Activated naive CD8-positive, alpha-beta T cell treated with anti-CD3 and anti-CD28 coated beads, Interleukin-2, amount 50 U/mL, for 24 hours (primary cell): ENCODE measurements around the gene RYR3.

Source experiments
- ATAC-seq: fragments of 150-1000 bp; cut with Tn5 transposase; one replicate; pipeline ENCODE4 v1.10.0; 2021
- DNase-seq: peaks from one replicate; pipeline ENCODE4 v3.0.0; 2021
- H3K27ac Mint-ChIP-seq: one replicate; pipeline ENCODE4 v1.8.0; 2021; ENCODE audit warnings: mild to moderate bottlenecking, mixed read lengths
- H3K27me3 Mint-ChIP-seq: one replicate; pipeline ENCODE4 v1.8.0; 2021; ENCODE audit warnings: mixed read lengths
- H3K36me3 Mint-ChIP-seq: one replicate; pipeline ENCODE4 v1.8.0; 2021; ENCODE audit warnings: low read depth, mixed read lengths
- H3K4me1 Mint-ChIP-seq: one replicate; pipeline ENCODE4 v1.8.0; 2021; ENCODE audit warnings: mixed read lengths
- H3K4me3 Mint-ChIP-seq: one replicate; pipeline ENCODE4 v1.8.0; 2021; ENCODE audit warnings: mild to moderate bottlenecking, moderate library complexity, mixed read lengths
- H3K9me3 Mint-ChIP-seq: one replicate; pipeline ENCODE4 v1.8.0; 2021; ENCODE audit warnings: mixed read lengths

RYR3 gene

DNA sequence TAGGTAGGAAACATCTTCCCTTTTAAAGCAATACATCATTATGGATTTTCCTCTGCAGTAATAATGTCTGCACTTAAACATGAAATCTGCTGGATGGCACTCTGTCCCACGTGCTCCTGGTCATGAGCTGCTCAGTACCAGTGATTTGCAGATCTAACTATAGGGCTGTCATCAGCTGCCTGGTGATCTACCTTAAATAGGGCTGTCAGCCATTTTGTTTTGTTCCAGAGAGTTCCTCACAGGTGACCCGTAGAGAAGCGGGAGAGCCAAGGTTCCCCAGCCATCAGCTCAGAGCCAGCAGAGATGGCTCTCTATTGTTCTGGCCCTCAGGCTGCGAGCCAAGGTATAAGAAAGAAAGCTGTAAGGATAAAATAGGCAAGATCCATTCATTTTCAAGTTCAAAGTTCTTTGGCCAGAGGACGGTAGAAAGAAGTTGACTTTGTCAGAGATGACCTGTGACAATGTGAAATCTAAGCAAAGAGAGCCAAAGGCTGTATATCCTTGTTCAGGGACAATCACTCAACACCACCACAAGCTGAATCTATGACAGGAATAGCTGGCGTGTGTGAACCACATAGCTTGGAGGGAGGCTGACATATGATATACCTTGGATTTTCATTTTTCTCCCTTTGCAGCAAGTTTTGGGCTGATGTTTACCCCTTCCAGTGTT, 156.5 kb downstream of the RYR3 start:
- no peaks in the 10 kb centered on the region for H3K36me3 Mint-ChIP-seq
- no peak overlapping the region for H3K27ac Mint-ChIP-seq

DNA sequence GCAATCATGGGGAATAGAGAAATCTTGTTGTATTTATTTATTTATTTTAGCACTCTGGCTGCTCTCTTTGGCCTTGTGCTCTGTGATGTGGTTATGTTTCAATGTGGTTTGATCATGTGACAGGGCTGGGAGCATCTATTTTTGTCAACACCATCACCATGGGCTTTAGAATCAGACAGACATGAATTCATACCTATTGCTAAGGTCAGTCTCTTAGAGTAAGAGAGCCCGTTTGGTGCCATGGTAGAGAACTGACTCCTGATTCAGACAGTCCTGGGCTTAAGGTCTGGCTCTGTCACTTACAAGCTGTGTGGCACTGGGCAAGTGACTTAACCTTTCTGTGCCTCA, 157.0 kb downstream of the RYR3 start:
- Mint-ChIP-seq H3K9me3 (no peaks in the 10 kb centered on the region), H3K27me3 (no peaks in the 10 kb centered on the region), H3K4me3 (no peak overlapping the region), H3K27ac (no peak overlapping the region), H3K36me3 (no peaks in the 10 kb centered on the region), H3K4me1 (no peaks in the 10 kb centered on the region)
- no peak for ATAC-seq
- no peak for DNase-seq

More for the DNA sequence above, 156.5 kb downstream of the RYR3 start:
- no peaks in the 10 kb centered on the region for H3K27me3 Mint-ChIP-seq
- no peaks in the 10 kb centered on the region for H3K9me3 Mint-ChIP-seq
- H3K4me3 Mint-ChIP-seq = no peak overlapping the region
- H3K4me1 Mint-ChIP-seq = no peaks in the 10 kb centered on the region
- no peak for ATAC-seq
- DNase-seq = no peak

DNA sequence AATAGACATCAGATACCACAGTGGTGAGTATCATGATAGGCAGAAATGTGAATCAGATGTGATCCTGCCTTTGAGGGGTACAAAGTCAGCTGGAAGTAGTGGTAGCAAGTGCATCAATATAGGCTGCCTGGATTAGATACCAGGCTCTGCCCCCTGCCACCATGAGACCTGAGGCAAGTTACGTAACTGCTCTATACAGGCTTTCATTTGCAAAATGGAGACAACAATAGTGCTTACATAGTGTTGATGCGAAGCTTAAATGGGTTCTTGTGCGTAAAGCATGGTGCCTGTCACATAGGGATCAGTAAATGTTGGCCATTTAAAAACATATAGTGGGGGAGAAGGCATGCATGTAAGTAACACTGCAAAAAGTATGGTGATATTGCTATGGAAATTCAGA, 158.0 kb downstream of the RYR3 start:
- DNase-seq = no peak
- Mint-ChIP-seq H3K9me3 (no peaks in the 10 kb centered on the region), H3K27me3 (no peaks in the 10 kb centered on the region), H3K36me3 (no peaks in the 10 kb centered on the region), H3K4me3 (no peak overlapping the region), H3K4me1 (no peaks in the 10 kb centered on the region), H3K27ac (no peak overlapping the region)
- ATAC-seq = no peak

DNA sequence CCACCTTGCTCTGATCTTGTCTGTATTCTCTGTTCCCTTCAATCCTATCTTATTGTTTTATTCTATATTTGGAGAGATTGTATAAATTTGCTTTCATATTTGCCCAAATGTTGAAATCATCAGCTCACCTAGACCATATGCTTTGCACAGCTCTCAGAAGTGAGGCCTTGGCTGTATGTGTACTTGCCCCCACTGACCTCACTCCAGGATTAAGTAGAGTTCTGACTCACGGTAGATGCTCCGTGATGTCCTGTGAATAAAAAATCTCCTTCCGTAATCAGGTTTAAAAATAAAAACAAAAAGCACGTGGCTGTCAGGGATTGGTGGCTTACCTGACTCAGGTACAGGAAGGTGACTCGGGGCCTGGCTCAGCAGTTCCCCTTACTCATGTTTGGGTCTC, 162.2 kb downstream of the RYR3 start:
- H3K36me3 Mint-ChIP-seq = no peaks in the 10 kb centered on the region
- no peaks in the 10 kb centered on the region for H3K4me1 Mint-ChIP-seq
- peaks cover 2% of the 10 kb centered on the region for H3K27me3 Mint-ChIP-seq
- H3K9me3 Mint-ChIP-seq = no peaks in the 10 kb centered on the region
- no peak overlapping the region for H3K4me3 Mint-ChIP-seq
- H3K27ac Mint-ChIP-seq = no peak overlapping the region
- ATAC-seq = no peak
- DNase-seq = no peak

DNA sequence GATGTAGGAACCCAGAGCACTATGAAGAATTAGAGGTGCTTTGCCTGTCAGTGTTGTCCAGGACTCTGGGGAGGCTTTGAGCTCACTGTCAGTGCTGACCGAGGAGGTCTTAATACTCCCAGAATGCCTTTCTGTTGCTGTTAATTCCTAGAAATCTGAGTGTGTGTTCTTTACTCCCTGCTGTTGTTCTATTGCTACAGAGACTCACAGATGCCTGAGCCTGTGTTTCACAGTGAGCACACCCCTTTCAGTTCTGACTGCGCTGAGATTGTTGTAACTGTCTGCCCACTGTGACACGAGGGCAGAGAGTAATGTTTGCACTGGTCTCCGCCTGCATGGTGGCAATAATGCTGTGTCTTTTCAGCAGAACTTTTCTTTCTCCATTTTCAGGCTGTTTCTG, 162.9 kb downstream of the RYR3 start:
- Mint-ChIP-seq H3K36me3 (no peaks in the 10 kb centered on the region), H3K4me1 (no peaks in the 10 kb centered on the region), H3K4me3 (no peak overlapping the region)

DNA sequence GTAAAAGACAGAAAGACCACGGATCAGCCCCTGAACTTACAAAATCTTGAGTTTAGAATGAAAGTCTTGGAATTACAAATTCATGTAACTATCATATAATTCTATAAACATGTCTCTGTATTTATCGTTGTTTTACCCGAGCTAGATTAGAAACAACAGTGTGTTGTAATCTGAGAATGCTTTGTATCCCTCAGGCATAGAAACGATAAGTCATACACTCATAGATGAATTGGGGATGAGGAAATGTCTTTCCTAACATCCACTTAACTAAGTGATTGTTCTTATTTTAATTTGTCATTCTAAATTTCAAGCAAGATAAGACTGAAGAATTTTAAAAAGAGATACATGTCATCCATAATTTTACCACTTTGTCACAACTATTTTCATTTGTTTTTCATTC, 165.3 kb downstream of the RYR3 start:
- H3K27ac Mint-ChIP-seq = no peak overlapping the region
- H3K9me3 Mint-ChIP-seq = no peaks in the 10 kb centered on the region
- H3K27me3 Mint-ChIP-seq = peaks cover 5% of the 10 kb centered on the region
- no peaks in the 10 kb centered on the region for H3K4me1 Mint-ChIP-seq
- ATAC-seq (no peak), DNase-seq (no peak)
- H3K36me3 Mint-ChIP-seq = no peaks in the 10 kb centered on the region
- H3K4me3 Mint-ChIP-seq = no peak overlapping the region

More for the DNA sequence above, 162.9 kb downstream of the RYR3 start:
- H3K27ac Mint-ChIP-seq = no peak overlapping the region
- no peak for DNase-seq
- H3K9me3 Mint-ChIP-seq = no peaks in the 10 kb centered on the region
- peaks cover 2% of the 10 kb centered on the region for H3K27me3 Mint-ChIP-seq
- no peak for ATAC-seq

DNA sequence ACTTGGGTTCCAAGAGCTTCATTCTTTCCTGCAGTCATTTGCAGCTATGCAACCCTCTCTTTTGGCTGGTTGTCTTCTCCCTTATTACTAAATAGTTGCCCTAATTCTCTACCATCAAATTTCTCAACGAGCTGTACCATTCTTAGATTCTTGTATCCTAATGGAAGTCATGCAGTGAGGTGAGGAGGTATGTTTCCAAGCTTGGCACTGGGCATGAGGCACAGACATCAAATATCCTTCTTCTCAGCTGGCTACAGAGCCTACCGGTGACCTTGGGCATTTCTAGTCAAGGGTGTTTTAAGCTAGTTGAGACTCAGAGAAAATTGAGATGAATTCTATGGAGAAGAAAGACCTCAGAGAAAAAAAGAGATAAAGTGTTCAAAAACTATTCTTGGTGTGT, 166.1 kb downstream of the RYR3 start:
- Mint-ChIP-seq H3K27me3 (peaks cover 5% of the 10 kb centered on the region), H3K4me1 (no peaks in the 10 kb centered on the region), H3K4me3 (no peak overlapping the region), H3K36me3 (no peaks in the 10 kb centered on the region), H3K27ac (no peak overlapping the region), H3K9me3 (no peaks in the 10 kb centered on the region)
- ATAC-seq (no peak), DNase-seq (no peak)

DNA sequence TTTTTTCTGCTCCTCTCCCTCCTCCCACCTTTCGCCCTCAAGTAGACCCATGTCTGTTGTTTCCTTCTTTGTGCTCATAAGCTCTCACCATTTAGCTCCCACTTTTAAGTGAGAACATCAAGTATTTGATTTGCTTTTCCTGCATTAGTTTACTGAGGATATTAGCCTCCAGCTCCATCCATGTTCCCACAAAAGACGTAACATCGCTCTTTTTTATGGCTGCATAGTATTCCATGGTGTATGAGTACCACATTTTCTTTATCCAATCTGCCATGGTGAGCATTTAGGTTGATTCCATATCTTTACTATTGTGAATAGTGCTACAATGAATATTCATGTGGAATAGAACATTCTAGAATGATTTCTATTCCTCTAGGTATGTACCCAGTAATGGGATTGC, 178.6 kb downstream of the RYR3 start:
- Mint-ChIP-seq H3K4me1 (no peaks in the 10 kb centered on the region), H3K9me3 (no peaks in the 10 kb centered on the region), H3K27me3 (peaks cover 9% of the 10 kb centered on the region), H3K27ac (no peak overlapping the region), H3K36me3 (no peaks in the 10 kb centered on the region), H3K4me3 (no peak overlapping the region)
- no peak for ATAC-seq
- DNase-seq = no peak

DNA sequence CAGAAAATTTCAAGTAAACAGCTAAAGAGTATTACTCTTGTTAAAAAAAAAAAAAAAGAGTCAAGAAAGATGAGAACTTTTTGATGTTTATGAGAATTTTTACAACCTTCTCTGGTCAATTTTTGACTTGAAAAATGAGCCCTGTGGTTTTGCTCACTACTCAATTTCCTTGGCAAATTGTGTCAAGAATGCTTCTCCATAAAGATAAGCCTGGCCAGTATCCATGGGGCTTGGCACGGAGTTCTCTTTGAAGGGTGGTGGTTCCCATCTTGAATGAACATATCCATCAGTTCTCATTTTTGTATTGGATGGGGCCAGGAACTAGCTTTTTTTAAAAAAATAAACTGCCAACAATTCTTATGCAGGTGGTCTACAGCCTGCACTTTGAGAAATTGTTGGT, 179.9 kb downstream of the RYR3 start:
- ATAC-seq (no peak), DNase-seq (no peak)
- no peaks in the 10 kb centered on the region for H3K36me3 Mint-ChIP-seq
- no peak overlapping the region for H3K27ac Mint-ChIP-seq
- H3K9me3 Mint-ChIP-seq = no peaks in the 10 kb centered on the region
- no peak overlapping the region for H3K4me3 Mint-ChIP-seq
- peaks cover 9% of the 10 kb centered on the region for H3K27me3 Mint-ChIP-seq
- H3K4me1 Mint-ChIP-seq = no peaks in the 10 kb centered on the region

DNA sequence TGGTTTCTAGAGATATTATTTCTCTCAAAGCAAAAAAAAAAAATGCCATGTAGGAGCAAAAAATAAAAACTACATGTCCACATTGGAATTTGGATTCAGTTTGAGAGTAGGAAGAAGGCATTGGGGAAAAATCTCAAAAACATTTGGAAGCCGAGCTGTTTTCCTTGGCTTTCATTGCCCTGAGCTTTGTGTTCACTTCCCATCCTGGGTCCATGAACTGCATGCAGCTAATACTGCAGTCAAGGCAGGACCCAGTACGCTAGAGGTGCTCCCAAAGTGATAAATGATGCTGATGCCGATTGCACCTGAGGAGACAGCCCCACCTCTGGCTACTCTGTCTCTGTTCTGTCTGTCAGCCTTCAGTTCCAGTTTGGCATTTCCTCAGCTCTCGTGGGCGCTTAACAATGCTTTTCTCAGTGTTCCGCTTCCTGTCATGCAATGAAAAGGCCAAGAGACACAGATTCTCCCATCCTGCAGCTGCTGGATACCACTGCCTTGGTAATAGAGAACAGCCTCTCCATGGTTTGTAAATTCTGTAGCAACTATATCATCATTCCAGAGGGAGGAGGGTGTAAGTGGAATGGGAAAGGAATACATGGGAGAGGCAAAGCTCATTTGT, 181.8 kb downstream of the RYR3 start:
- no peaks in the 10 kb centered on the region for H3K9me3 Mint-ChIP-seq

DNA sequence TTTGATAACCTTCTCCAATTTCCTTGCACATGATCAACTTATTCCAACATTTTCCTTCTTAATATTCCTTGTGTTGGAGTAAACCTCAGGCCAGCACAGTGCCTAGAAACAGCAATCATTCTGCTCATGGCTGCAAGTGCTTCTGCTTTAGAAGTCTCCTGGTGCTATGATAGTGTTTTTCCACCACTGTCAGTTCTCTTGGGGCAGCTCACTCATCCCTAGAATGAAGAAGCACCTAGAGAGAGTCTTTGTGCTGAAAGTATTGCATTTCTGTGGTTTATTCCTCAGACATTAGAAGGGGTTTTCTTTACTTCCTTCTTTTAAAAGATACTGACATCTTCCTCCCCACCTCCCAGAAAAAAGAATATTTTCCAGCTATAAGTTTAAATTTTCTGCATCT, 183.5 kb downstream of the RYR3 start:
- no peak for DNase-seq

More for the DNA sequence above, 181.8 kb downstream of the RYR3 start:
- Mint-ChIP-seq H3K27ac (no peak overlapping the region), H3K27me3 (peaks cover 12% of the 10 kb centered on the region), H3K36me3 (no peaks in the 10 kb centered on the region), H3K4me1 (no peaks in the 10 kb centered on the region), H3K4me3 (no peak overlapping the region)
- ATAC-seq = no peak
- DNase-seq = no peak

DNA sequence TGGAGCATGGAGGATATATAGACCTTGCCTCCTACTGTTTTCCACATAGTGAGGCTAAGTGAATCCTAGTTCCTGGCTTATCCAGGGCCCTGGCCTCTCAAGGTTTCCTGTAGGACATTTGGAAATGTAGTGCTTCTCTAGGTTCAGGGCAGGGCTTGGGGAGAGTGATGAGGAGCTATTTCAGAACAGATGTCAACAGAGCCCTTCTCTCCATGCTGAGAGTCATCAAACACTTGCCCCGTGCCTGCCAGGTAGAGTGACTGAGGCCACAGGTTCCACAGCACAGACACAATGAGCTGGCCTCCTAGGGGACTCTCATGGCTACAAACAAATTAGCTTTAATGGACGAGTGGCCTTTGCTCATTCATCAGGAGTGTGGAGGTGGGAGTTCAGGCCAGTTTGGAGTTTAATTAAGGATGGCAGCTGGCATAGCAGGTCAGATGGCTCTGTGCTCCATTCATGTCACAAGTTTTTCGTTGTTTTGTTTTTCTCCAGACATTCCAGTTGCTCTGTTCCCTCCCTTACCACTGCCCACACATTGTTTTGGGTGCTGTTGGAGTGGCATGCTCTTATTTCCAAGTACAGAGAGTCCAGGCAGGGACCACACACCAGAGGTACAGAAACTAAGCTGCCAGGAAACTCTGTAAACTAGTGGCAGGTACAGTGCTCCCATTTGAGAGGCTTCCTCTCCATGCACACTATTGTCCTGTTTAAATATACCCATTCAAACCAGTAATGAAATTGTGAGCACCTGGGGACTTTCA, 189.8 kb downstream of the RYR3 start:
- peaks cover 21% of the 10 kb centered on the region for H3K27me3 Mint-ChIP-seq
- H3K36me3 Mint-ChIP-seq = no peaks in the 10 kb centered on the region

More for the DNA sequence above, 183.5 kb downstream of the RYR3 start:
- no peak overlapping the region for H3K4me3 Mint-ChIP-seq
- H3K4me1 Mint-ChIP-seq = no peaks in the 10 kb centered on the region
- no peaks in the 10 kb centered on the region for H3K36me3 Mint-ChIP-seq
- no peak for ATAC-seq
- no peaks in the 10 kb centered on the region for H3K9me3 Mint-ChIP-seq
- peaks cover 18% of the 10 kb centered on the region for H3K27me3 Mint-ChIP-seq
- H3K27ac Mint-ChIP-seq = no peak overlapping the region

DNA sequence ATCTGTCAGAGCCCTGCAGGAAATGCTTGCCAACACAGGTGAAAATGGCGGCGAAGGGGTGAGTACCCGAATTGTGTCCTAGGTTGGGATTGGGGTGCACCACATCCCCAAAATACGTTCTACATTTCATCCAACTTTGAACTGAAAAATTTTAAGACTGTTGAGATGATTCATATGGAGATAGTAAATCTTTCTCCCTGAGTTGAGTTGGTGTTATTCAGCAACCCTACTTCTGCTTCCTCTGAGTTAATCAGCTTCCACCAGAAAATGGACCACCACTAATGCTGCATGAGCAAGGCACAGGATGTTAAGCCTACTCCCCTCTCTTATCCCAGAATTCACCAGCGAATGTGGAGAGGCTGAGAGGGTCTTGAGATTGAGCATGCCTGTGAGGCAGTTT, 192.9 kb downstream of the RYR3 start:
- H3K36me3 Mint-ChIP-seq = no peaks in the 10 kb centered on the region
- H3K9me3 Mint-ChIP-seq = no peaks in the 10 kb centered on the region
- H3K4me3 Mint-ChIP-seq = no peak overlapping the region
- DNase-seq (no peak), ATAC-seq (no peak)
- no peaks in the 10 kb centered on the region for H3K4me1 Mint-ChIP-seq
- peaks cover 16% of the 10 kb centered on the region for H3K27me3 Mint-ChIP-seq
- H3K27ac Mint-ChIP-seq = no peak overlapping the region

More for the DNA sequence above, 189.8 kb downstream of the RYR3 start:
- no peak overlapping the region for H3K27ac Mint-ChIP-seq
- no peaks in the 10 kb centered on the region for H3K9me3 Mint-ChIP-seq
- H3K4me3 Mint-ChIP-seq = no peak overlapping the region
- DNase-seq (no peak), ATAC-seq (no peak)
- no peaks in the 10 kb centered on the region for H3K4me1 Mint-ChIP-seq

DNA sequence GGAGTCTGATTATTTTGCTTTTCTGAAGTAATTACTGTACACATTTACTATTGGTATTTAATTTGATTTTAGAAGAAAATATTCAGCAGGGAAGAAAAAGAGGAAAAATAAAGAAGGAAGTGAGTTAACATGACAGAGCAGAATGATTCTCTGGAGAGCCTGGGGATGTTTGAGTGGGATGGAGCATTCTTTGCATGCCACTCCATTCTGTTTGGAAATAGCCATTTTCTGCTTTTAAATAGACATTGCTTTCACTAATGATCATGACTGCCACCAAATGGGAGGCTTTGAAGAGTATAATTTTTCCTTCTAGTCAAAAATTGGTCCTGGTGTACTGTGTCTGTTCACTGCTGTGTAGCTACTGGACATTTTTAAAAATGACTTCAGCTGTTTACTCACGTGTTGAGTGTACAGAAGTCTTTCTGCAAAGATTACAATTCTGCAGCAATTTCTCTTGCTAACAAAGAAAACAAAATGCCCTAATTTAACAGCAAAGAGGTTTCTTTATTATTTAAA, 196.1 kb downstream of the RYR3 start:
- H3K27ac Mint-ChIP-seq = no peak overlapping the region

DNA sequence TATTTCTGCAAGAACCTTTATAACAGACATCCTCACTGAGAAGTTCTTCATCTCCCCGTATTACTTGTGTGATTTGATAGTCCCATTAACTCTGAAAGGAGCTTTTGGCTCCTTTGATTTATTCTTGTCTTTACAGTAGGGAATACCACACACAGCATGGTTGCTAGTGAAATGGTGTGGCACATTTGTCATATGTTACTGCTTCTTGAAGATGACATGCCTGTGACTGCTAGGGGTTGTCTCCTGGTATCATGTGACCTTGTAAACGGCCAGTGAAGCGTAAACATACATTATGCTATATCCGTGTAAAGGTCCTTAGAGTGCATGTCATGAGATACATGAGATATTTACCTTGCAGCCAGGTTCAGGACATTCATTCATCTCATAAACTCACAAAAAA, 197.9 kb downstream of the RYR3 start:
- DNase-seq (no peak), ATAC-seq (no peak)
- no peak overlapping the region for H3K27ac Mint-ChIP-seq
- H3K36me3 Mint-ChIP-seq = no peaks in the 10 kb centered on the region
- no peaks in the 10 kb centered on the region for H3K4me1 Mint-ChIP-seq
- peaks cover 10% of the 10 kb centered on the region for H3K27me3 Mint-ChIP-seq
- no peaks in the 10 kb centered on the region for H3K9me3 Mint-ChIP-seq
- no peak overlapping the region for H3K4me3 Mint-ChIP-seq

More for the DNA sequence above, 196.1 kb downstream of the RYR3 start:
- Mint-ChIP-seq H3K4me3 (no peak overlapping the region), H3K27me3 (peaks cover 13% of the 10 kb centered on the region), H3K36me3 (no peaks in the 10 kb centered on the region), H3K9me3 (no peaks in the 10 kb centered on the region), H3K4me1 (no peaks in the 10 kb centered on the region)
- DNase-seq (no peak), ATAC-seq (no peak)
